ENCODE measurements around the gene ANKRD34C.
"Not testable (repeated sequence)": the region's sequence is repeated elsewhere in the genome, so short reads cannot be mapped to it uniquely, and the experiment has no call there.

- TF ChIP-seq CTCF (conservative IDR thresholded peaks at IDR 0.05; ENCODE audit: low read depth, low read length); EZH2phosphoT487 (IDR thresholded peaks at IDR 0.05; ENCODE audit: borderline replicate concordance, low read length); EZH2 (IDR thresholded peaks at IDR 0.05; ENCODE audit: low read length, unreplicated experiment): not testable (repeated sequence)
These were observed 37.5 kb downstream of the ANKRD34C start for GRCh38 chr15:79319973-79320372.

Measured in PC-3 (cell line).